Adipocyte (in vitro differentiated cells): Measurements from ENCODE around the gene SEC23B.

ENCODE experiments used
- DNase-seq: peaks from one replicate; pipeline ENCODE4 v3.0.0-alpha.2; 2015; ENCODE audit warnings: low read depth
- H3K27me3 ChIP-seq: replicated peaks from 2 replicates; pipeline ENCODE4 v1.7.0; 2013; ENCODE audit warnings: mild to moderate bottlenecking, low read length, moderate library complexity; ENCODE audit not compliant: control insufficient read depth, insufficient read depth
- H3K36me3 ChIP-seq: 2 replicates; pipeline ENCODE4 v1.7.0; 2013; ENCODE audit warnings: low read length, mild to moderate bottlenecking, moderate library complexity; ENCODE audit not compliant: control insufficient read depth, insufficient read depth, severe bottlenecking
- H3K4me1 ChIP-seq: 2 replicates; pipeline ENCODE4 v1.7.0; 2013; ENCODE audit warnings: mild to moderate bottlenecking, low read length, moderate library complexity; ENCODE audit not compliant: control insufficient read depth, insufficient read depth
- H3K4me3 ChIP-seq: 2 replicates; pipeline ENCODE4 v1.7.0; 2013; ENCODE audit warnings: mild to moderate bottlenecking, low read length, moderate library complexity
- H3K9ac ChIP-seq: 2 replicates; pipeline ENCODE4 v1.7.0; 2013; ENCODE audit warnings: mild to moderate bottlenecking, low read length, moderate library complexity
- H3K9me3 ChIP-seq: 2 replicates; pipeline ENCODE4 v1.7.0; 2013; ENCODE audit warnings: mild to moderate bottlenecking, low read length, moderate library complexity; ENCODE audit not compliant: control insufficient read depth

SEC23B gene

DNA sequence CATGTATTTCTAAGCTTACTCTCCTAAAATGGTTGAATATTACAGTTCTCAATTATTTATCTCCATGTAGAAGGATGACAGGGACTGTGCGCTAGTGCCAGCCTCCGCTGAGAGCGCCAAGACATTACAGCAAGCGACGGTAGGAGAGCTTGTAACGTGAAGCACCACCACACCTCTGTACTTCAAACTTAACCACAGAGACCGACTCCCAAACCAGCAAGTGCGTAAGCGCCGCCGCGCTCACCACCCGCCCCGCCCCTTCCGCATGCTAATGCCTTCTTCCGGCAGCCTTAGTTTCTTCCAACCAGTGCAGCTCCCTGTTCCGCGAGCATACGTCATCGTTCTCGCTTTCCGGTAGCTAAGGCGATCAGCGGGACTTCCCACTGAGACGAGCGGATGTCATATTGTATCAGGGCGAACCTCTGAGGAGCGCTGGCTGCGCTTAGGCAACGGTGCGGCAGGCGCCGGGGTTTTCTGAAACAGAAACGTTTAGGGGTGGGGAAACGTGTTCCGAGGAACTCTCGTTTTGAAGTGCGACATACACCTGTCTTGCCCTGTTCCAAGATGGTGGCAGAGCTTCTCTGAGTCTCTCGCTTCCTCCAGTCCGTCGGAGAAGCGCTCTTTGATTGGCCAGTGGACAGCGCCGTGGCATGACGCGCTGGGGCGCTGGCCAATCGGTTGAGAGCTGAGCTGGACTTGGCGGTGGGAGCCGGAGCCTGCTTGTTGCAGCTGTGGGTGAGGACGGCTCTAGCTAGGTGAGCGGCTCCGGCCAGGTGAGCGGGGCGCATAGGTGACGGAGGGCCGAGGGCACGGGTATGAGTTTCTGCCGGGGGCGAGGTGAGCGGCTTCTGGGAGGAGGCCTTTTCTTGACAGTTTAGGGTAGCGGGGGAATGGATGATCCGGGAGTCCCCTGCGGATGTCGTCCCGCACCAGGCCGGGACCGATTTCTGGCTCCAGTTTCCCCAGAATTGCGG, at the start of gene SEC23B:
Gene SEC23B, plus strand, starts transcription at position 723 of the 974 bp plus-strand sequence. CDS start 2,896 bp downstream, outside the sequence.
- Histone ChIP-seq H3K9ac (peak within 1 kb of the TSS; percentile 87), H3K4me1 (peaks cover 20% of the 10 kb centered on the region), H3K36me3 (peaks cover 25% of the 10 kb centered on the region), H3K4me3 (peak within 1 kb of the TSS; percentile 91), H3K9me3 (no peaks in the 10 kb centered on the region), H3K27me3 (no peaks in the 10 kb centered on the region)
- DNase-seq, result peak; percentile 99

DNA sequence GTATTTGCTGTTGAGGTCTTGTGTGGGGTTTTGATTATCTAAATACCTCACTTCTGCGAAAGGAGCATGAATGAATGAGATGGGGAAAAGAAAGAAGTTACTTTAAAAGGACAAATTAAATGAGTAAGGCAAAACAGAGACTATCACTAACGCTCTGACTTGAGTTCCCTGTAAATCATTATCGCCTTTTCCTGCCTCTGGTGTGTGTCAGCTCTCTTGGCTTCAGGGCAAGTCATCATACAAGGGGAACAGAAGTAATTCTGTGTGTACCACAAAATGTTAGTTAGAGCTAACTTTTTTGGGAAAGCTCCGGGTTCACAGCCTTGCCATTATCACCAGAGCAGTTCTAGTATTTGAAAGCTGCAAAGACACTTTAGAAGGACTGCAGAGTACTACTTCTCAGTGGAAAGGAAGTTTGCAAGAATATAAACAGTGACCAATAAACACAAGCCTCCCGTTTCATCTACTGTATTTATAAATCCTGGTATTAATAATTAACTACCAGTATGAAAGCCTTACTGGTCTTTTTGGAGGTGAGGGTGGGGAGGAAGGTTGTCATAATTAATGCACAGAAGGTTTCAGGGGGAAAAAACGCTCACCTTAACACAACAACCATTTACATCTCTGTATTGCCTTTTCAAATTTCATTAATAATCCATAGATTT, 42.1 kb upstream of the SEC23B start:
- Histone ChIP-seq H3K36me3 (peaks cover 4% of the 10 kb centered on the region), H3K4me3 (peak overlapping the region; percentile 99), H3K27me3 (no peaks in the 10 kb centered on the region), H3K9me3 (no peaks in the 10 kb centered on the region), H3K4me1 (peaks cover 14% of the 10 kb centered on the region), H3K9ac (peak overlapping the region; percentile 91)
- DNase-seq, result no peak

DNA sequence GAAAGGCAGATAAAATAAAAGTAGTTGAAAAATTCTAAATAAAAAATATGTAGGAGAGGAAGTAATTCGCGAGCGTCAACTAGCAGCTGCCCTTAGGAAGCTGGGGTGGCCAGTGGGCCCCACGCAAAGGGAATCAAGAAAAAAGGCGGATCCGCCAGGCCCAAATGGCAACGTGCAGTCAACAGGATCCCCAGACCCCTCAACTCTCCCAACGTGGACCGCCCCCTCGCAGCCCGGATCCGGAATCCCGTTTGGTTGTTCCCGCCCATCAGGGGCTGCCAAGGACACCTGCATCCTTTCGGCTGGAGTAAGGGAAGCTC, 41.2 kb upstream of the SEC23B start:
- Histone ChIP-seq H3K4me1 (peaks cover 14% of the 10 kb centered on the region), H3K9me3 (no peaks in the 10 kb centered on the region), H3K36me3 (peaks cover 12% of the 10 kb centered on the region), H3K27me3 (no peaks in the 10 kb centered on the region), H3K4me3 (peak overlapping the region; percentile 99), H3K9ac (peak overlapping the region; percentile 91)
- DNase-seq, result no peak

DNA sequence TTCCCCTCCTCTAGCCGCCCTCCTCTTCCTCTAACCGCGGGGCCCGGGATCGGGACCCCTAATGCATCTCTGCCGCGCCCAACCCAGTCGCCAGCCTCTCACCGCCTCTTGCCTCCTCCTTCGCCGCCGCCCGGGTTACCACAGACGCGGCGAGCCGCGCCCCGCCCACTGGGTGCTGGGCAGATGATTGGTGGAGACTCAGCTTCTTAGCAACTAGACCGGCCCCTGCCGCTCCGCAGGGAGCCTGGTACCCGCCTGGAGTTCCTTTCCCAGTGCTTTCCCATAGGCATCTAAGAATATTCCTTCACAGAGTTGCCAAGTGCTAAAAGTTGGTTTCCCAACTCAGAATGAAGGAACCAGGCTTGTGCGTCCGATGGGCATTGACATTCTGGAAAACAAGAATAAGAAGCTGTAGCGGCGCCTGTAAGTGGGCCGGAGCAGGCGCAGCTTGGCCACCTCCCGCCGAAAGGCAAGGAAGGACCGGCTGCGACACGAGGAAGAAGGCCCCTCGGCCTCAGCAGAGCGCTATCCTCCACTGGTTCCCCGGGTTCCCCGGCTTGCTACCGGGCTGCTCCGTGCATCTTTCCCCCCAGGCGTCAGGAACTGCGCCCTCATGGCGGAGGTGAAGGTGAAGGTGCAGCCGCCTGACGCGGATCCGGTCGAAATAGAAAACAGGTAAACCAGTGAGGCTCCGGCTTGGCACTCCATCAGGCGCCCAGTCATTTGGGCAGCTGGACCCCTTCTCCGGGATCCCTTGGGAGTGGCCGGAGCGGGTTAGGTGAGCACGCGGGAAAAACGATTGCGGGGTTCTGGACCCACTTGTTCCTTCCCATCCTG, 40.6 kb upstream of the SEC23B start, which contains the start of the genes DZANK1 and POLR3F:
Gene DZANK1, minus strand, starts transcription at position 137 of the 837 bp plus-strand sequence. CDS start 1,672 bp downstream, outside the sequence.
Gene POLR3F, plus strand, starts transcription at position 497 of the 837 bp plus-strand sequence. Its CDS starts 117 bp downstream, at position 614.
- no peaks in the 10 kb centered on the region for H3K9me3 ChIP-seq
- DNase-seq, result peak; percentile 98
- H3K4me1 ChIP-seq, result peaks cover 14% of the 10 kb centered on the region
- peak within 1 kb of the TSS; percentile 99 for H3K4me3 ChIP-seq
- no peaks in the 10 kb centered on the region for H3K27me3 ChIP-seq
- H3K36me3 ChIP-seq, result peaks cover 12% of the 10 kb centered on the region
- peak within 1 kb of the TSS; percentile 91 for H3K9ac ChIP-seq

DNA sequence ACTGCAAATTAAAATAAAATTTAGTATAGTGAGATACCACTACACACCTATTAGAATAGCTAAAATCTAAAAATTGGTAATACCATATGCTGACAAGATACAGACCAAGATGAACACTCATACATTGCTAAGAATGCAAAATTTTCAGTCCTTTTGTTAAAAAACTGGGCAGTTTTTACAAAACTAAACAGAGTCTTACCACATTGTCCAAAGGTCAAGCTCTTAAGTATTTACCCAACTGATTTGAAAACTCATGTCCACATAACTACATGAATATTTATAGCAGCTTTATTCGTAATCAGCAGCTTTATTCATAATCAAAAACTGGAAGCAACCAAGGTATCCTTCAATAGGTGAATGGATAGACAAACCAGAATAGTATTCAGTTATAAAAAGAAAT, 30.5 kb upstream of the SEC23B start:
- H3K36me3 ChIP-seq, result peaks cover 80% of the 10 kb centered on the region
- no peaks in the 10 kb centered on the region for H3K27me3 ChIP-seq
- no peak overlapping the region for H3K4me3 ChIP-seq
- DNase-seq, result no peak
- no peaks in the 10 kb centered on the region for H3K4me1 ChIP-seq
- H3K9ac ChIP-seq, result no peak overlapping the region
- no peaks in the 10 kb centered on the region for H3K9me3 ChIP-seq

DNA sequence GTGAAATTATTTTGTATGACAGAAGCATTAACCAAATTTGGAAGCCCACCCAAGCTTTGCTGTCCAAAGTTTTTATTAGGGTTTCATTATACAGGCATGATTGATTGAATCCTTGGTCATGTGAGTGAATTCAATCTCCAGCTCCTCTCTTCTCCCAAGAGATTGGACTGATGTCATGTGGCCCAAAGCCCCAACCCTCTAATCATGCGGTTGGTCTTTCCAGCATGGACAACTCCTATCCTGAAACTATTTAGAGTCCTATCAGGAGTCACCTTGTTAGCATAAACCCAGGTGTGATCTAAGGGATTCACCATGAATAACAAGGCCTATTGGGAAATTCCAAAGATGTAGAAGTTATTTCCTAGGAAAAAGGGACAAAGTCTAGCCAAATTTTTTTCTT, 29.9 kb upstream of the SEC23B start:
- Histone ChIP-seq H3K27me3 (no peaks in the 10 kb centered on the region), H3K36me3 (peaks cover 84% of the 10 kb centered on the region), H3K4me3 (no peak overlapping the region), H3K9ac (no peak overlapping the region), H3K4me1 (no peaks in the 10 kb centered on the region), H3K9me3 (no peaks in the 10 kb centered on the region)
- DNase-seq, result no peak

DNA sequence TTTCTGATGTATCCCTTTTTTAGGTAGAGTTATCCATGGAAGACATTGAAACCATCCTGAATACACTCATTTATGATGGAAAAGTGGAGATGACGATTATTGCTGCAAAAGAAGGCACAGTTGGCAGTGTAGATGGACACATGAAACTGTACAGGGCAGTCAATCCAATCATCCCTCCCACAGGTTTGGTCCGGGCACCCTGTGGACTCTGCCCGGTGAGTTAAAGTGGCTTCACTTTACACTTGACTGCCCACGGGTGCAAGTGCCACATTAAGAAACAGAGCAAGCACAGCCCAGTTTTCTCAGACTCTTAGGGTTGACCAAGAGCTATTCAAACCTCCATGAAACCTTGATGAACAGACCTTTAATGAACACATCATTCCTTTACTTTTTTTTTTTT, 26.1 kb upstream of the SEC23B start:
- Histone ChIP-seq H3K9ac (no peak overlapping the region), H3K9me3 (no peaks in the 10 kb centered on the region), H3K27me3 (no peaks in the 10 kb centered on the region), H3K36me3 (peaks cover 76% of the 10 kb centered on the region), H3K4me1 (no peaks in the 10 kb centered on the region), H3K4me3 (no peak overlapping the region)
- DNase-seq, result no peak

DNA sequence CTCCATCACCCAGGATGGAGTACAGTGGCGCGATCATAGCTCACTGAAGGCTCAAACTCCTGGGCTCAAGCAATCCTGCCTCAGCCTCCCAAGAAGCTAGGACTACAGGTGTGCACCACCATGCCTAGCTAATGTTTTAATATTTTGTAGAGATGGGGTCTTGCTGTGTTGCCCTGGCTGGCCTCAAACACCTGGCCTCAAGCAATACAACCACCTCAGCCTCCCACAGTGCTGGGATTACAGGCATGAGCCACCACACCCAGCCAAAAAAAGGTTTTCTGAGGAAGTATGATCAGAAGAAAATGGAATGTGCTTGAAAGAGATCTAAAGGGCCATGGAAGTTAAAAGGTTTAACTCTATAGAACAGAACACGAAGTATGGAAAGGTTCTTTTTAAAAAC, 19.4 kb upstream of the SEC23B start:
- no peak overlapping the region for H3K4me3 ChIP-seq
- no peak for DNase-seq
- H3K4me1 ChIP-seq, result peaks cover 11% of the 10 kb centered on the region
- H3K9me3 ChIP-seq, result no peaks in the 10 kb centered on the region
- H3K9ac ChIP-seq, result no peak overlapping the region
- H3K36me3 ChIP-seq, result peaks cover 52% of the 10 kb centered on the region
- H3K27me3 ChIP-seq, result no peaks in the 10 kb centered on the region

DNA sequence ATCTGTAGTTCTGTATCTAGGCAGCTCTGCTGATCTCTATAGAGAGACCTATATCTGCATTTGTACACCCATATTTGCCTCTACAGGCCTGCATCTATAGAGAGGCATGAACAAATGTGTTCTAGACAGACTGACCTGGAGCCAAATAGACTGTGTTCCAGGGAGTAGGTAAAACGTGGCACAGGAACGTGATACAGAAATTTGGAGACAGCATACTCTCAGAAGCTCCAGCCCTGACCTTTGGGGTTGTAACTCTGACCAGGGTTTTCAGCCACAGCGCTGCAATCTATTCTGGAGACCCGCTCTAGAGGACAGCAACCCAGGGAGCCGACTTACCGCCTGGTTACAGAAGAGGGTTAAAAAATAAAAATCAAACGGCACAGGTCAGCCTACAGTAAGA, 11.7 kb upstream of the SEC23B start:
- H3K4me1 ChIP-seq, result peaks cover 25% of the 10 kb centered on the region
- H3K9me3 ChIP-seq, result no peaks in the 10 kb centered on the region
- H3K36me3 ChIP-seq, result no peaks in the 10 kb centered on the region
- peak; percentile 10 for DNase-seq
- peak overlapping the region; percentile 96 for H3K9ac ChIP-seq
- peak overlapping the region; percentile 100 for H3K4me3 ChIP-seq
- no peaks in the 10 kb centered on the region for H3K27me3 ChIP-seq

DNA sequence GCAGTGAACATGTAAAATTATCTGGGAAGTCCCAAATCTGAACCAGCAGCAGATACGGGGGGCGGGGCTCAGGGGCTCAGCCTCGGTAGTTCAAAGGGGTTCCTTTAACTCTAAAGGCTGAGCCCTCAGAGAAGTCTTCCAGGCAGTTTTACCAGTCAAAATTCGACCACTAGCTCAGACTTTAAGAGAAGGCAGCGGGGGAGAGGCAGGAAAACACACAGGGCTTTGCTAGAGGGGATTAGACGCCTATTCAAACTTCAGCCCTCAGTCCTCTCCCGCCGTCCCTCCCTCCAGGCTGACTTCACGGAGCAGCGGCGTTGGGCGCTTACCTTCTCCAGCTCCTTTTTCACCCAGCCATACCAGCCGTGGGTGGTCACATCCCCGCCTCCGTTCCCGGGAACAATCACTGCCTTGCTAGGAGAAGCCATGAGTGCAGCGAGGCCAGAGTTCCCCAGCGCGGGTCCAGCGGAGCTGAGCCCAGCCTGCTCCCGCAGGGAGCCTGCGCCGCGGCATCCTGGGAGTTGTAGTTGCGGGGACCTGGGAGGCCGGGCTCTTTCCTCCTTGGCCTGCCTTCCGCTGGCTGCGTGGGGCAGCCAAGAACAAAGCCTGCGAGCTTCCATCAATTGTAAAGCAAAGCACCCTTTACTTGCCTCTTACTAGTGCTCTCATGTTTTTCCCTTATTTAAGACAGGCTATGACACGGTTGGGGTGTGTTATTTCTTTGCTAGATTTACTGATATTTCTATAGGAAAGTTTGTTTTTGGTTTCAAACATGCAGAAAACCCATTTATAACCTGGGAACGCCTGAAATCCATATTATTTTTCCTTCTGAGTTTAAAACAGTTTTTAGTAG, 10.8 kb upstream of the SEC23B start, which contains the start of gene RBBP9:
Gene RBBP9, minus strand, starts transcription at position 486 of the 853 bp plus-strand sequence. Its CDS starts 58 bp downstream, at position 428.
- H3K4me1 ChIP-seq, result peaks cover 25% of the 10 kb centered on the region
- peak within 1 kb of the TSS; percentile 100 for H3K4me3 ChIP-seq
- DNase-seq, result peak; percentile 92
- no peaks in the 10 kb centered on the region for H3K36me3 ChIP-seq
- H3K9me3 ChIP-seq, result no peaks in the 10 kb centered on the region
- peak within 1 kb of the TSS; percentile 96 for H3K9ac ChIP-seq
- no peaks in the 10 kb centered on the region for H3K27me3 ChIP-seq
